BJ (cell line): ENCODE results near the gene C15orf39. TPM values are rescaled to one million over a fixed set of nuclear protein-coding genes. Genes with fewer than 3 reads are reported as not detected.

Experiments
- CTCF ChIA-PET: fragments of 350-600 bp; formaldehyde crosslinking; extraction: SDS; loops from one replicate; lab custom pipeline; 2021; ENCODE audit warnings: antibody characterized with exemption, inconsistent platforms; lab: Yijun Ruan, JAX
- POLR2A ChIA-PET: fragments of 300-600 bp; sonication (Branson Sonifier 250); formaldehyde crosslinking; extraction: SDS; loops from one replicate; lab custom pipeline; 2021; ENCODE audit warnings: antibody characterized with exemption; lab: Charles Lee
- DNase-seq: peaks from one replicate; pipeline ENCODE4 v3.0.0-alpha.2; 2011; ENCODE audit warnings: low read depth
- H3K27me3 ChIP-seq: 2 replicates; pipeline ENCODE4 v1.6.0; 2011; ENCODE audit warnings: low read length; ENCODE audit not compliant: control insufficient read depth, insufficient read depth
- H3K36me3 ChIP-seq: 2 replicates; pipeline ENCODE4 v1.5.1; 2011; ENCODE audit warnings: low read length; ENCODE audit not compliant: control insufficient read depth, insufficient read depth
- H3K4me3 ChIP-seq: 2 replicates; pipeline ENCODE4 v1.5.1; 2011; ENCODE audit warnings: low read depth, mild to moderate bottlenecking, control low read depth, low read length
- polyA plus RNA-seq: library from polyadenylated mRNA; depleted of rRNA; stranded (reverse); fragments of >200 nt; gene quantifications from 2 replicates; pipeline ENCODE4 v1.2.3, GENCODE V29; 2011
- TF ChIP-seq, protein P1 (sequence below): IDR thresholded peaks from 2 replicates; pipeline ENCODE4 v1.5.1; 2011; ENCODE audit warnings: low read depth, mild to moderate bottlenecking, control low read depth, inconsistent platforms, low read length, moderate library complexity; ENCODE audit not compliant: insufficient read depth

C15orf39 gene
- polyA plus RNA-seq, 1 experiment = 4.5 TPM

DNA sequence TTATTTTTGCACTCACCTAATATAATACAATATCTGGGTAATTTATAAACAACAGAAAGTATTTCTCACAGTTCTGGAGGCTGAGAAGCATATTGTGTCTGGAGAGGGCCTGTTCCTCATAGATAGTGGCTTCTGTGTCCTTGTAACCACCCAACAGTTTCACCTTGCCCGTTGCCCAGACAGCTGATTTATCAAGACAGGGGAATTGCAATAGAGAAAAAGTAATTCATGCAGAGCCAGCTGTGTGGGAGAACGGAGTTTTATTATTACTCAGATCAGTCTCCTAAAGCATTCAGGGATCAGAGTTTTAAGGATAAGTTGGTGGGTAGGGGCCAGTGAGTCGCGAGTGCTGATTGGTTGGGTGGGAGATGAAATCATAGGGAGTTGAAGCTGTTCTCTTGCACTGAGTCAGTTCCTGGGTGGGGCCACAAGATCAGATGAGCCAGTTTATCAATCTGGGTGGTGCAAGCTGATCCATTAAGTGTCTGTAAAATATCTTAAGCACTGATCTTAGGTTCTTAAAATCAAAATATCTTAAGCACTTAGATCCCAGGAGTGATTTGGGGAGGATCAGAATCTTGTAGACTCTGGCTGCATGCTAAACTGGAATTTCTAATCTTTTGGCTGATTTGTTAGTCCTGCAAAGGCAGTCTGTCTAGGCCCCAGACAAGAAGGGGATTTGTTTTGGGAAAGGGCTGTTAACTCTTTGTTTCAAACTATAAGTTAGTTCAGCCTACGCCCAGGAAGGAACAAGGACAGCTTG lies 33.9 kb upstream of the C15orf39 start:
- Histone ChIP-seq H3K4me3 (no peak overlapping the region), H3K27me3 (no peaks in the 10 kb centered on the region), H3K36me3 (no peaks in the 10 kb centered on the region)
- CTCF ChIA-PET = interaction anchor here (0.6 kb wide), 2 partner anchors 44 to 266 kb away, joined by 3 read pairs; no protein-coding TSS in a partner anchor
- POLR2A ChIA-PET = no interaction called here
- DNase-seq = no peak
- TF ChIP-seq, protein P1, sequence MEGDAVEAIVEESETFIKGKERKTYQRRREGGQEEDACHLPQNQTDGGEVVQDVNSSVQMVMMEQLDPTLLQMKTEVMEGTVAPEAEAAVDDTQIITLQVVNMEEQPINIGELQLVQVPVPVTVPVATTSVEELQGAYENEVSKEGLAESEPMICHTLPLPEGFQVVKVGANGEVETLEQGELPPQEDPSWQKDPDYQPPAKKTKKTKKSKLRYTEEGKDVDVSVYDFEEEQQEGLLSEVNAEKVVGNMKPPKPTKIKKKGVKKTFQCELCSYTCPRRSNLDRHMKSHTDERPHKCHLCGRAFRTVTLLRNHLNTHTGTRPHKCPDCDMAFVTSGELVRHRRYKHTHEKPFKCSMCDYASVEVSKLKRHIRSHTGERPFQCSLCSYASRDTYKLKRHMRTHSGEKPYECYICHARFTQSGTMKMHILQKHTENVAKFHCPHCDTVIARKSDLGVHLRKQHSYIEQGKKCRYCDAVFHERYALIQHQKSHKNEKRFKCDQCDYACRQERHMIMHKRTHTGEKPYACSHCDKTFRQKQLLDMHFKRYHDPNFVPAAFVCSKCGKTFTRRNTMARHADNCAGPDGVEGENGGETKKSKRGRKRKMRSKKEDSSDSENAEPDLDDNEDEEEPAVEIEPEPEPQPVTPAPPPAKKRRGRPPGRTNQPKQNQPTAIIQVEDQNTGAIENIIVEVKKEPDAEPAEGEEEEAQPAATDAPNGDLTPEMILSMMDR = no peak

DNA sequence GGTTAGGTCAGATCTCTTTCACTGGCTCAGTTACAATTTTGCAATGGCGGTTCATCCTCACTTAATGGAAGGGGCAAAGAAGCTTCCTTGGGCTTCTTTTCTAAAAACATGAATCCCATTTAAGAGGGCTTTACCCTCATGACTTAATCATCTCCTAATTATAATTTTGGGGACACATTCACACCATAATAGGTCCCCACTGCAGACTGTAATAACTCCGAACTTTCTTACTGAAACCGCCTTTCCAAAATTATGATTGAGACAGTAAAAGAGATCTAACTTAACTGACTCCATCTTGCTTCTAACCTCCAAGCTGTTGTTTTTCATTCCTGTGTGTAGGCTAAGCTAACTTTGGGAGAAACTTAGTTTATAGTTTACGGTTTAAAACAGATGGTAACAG lies 33.3 kb upstream of the C15orf39 start:
- CTCF ChIA-PET = interaction anchor here (0.6 to 1.2 kb wide), 2 partner anchors 44 to 101 kb away, joined by 3 read pairs; no protein-coding TSS in a partner anchor
- DNase-seq = no peak
- POLR2A ChIA-PET = no interaction called here

GRCh38 chr15:75170203-75170602 lies 31.5 kb upstream of the C15orf39 start:
- Histone ChIP-seq H3K27me3 (no peaks in the 10 kb centered on the region), H3K4me3 (no peak overlapping the region), H3K36me3 (no peaks in the 10 kb centered on the region)
- CTCF ChIA-PET = no interaction called here
- TF ChIP-seq, protein P1 = no peak
- DNase-seq = no peak
- POLR2A ChIA-PET = interaction anchor here (0.5 kb wide), 1 partner anchor 126 kb away, joined by 5 read pairs; no protein-coding TSS in a partner anchor

More for the DNA sequence above, 33.3 kb upstream of the C15orf39 start:
- TF ChIP-seq, protein P1 = no peak
- H3K27me3 ChIP-seq = no peaks in the 10 kb centered on the region
- no peak overlapping the region for H3K4me3 ChIP-seq
- no peaks in the 10 kb centered on the region for H3K36me3 ChIP-seq

DNA sequence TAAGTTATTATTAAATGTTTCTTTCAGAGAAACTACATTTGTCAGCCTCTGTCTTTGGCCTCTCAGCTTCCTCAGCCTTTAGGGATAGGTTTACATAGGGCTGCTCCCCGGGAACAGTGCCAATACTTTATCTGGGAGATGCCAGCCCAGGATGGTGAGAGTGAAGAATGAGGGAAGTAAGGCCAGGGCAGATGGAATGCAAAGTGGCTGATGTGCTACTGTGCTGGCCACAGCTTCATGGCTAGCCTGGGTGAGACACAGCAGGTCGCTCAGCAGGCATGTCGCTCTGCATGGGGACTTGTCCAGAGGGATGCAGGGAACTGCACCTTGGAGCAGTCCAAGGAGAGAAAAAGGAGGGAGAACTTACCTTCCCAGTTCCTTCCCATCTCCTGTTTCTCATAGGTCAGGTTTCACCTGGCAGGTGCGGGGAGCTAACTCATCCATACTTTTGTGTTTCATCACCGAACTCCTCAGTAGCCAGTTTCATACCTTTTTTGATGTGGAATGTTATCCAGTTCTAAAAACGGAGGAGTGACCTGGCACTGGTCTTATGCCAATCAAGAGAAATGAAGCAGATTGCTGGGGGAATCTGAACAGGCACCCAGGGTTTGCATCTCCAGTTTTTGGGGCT lies 30.9 kb upstream of the C15orf39 start:
- ChIA-PET CTCF (interaction anchor here (1.1 kb wide), 1 partner anchor 127 kb away, joined by 4 read pairs; no protein-coding TSS in a partner anchor), POLR2A (interaction anchor here (0.5 kb wide), 1 partner anchor 127 kb away, joined by 5 read pairs; no protein-coding TSS in a partner anchor)
- Histone ChIP-seq H3K27me3 (no peaks in the 10 kb centered on the region), H3K36me3 (no peaks in the 10 kb centered on the region), H3K4me3 (no peak overlapping the region)
- no peak for DNase-seq
- TF ChIP-seq, protein P1 = no peak

- TF ChIP-seq, protein P1 = no peak
- Histone ChIP-seq H3K4me3 (no peak overlapping the region), H3K27me3 (no peaks in the 10 kb centered on the region), H3K36me3 (no peaks in the 10 kb centered on the region)
- ChIA-PET CTCF (interaction anchor here (1.1 kb wide), 1 partner anchor 128 kb away, joined by 4 read pairs; no protein-coding TSS in a partner anchor), POLR2A (no interaction called here)
- DNase-seq = peak; percentile 41
These were observed 30.3 kb upstream of the C15orf39 start for GRCh38 chr15:75171408-75171807.
